NCI-H526 treated with DMSO at 0.1 percent for 48 hours (cell line): ENCODE data around the gene H3-3A.

Experiments used
- DNase-seq: peaks from one replicate; lab custom pipeline; 2025; lab: John Stamatoyannopoulos, UW

The H3-3A gene

GRCh38 chr1:226062558-226063223, at the start of gene H3-3A:
Gene H3-3A (plus strand): TSS chr1:226062716. CDS start chr1:226064352, 1,636 bp downstream.
- peak; percentile 75 for DNase-seq

GRCh38 chr1:226017070-226017469, 45.4 kb upstream of the H3-3A start:
- no peak for DNase-seq

DNA sequence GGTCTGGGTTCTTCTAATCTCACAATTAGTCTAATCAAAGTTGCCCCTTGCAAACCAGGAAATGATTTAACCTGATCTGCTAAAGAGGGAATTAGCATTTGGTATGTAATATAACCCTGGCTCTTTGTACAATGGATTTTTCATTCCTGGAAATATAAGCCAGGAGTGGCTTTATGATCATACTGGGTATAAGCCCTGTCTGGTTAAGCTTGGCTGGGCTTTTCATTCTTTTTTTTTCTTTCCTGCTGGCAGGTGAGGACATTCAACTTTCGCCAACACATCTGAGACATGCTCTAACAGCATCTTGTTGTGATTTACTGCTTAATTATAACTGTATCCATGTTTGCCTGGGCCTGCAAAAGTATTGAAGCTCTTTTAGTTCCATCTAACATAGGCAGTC, 42.9 kb upstream of the H3-3A start:
- DNase-seq: no peak

DNA sequence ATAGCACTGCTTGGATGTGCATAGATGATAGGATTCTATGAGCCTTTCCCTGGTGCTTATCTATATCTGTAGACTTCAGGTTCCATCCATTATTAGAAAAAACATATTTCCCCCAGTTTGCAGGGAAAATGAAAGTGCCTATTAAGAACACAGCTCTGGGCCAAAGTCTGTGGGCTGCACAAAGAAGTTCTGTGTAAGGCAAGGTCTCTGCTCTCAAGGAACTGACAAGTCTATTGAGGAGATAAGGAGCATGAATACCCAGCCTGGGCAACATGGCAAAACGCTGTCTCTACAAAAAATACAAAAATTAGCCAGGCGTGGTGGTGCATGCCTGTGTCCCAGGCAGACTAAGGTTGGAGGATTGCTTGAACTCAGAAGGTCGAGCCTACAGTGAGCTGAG, 41.1 kb upstream of the H3-3A start:
- DNase-seq: no peak

DNA sequence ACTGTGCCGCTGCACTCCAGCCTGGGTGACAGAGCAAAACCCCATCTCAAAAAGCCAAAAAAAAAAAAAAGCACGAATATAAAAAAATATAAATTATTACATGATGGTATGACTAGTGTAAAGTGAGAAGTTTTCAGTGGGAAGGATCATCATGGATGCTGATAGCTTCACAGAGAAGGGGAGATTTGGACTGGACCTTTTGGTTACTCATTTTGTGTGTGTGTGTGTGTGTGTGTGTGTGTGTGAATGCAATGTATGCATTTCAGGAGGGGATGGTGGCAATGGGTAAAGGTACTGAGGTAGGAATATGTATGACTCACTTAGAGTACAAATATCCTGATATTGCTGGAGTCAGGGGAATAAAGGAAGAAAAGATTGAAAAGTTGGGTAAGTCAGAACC, 40.7 kb upstream of the H3-3A start:
- DNase-seq: no peak

DNA sequence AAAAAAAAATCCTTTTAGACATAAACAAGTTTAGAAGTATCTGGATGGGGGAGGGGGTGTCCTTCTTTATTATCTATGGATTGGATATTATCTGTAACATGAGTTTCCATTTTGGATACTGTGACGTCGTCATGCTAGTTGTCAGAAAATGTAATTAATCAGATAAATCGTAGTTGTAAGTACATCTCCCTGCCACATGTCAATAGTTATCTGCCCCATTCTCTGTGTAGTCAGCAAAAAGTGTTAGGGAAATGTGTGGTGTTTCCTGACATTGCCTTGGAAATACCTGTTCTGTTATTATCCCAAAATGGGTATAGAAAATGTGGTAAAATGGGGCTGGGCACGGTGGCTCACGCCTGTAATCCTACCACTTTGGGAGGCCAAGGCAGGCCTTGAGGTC, 38.8 kb upstream of the H3-3A start:
- DNase-seq: no peak

GRCh38 chr1:226026833-226027232, 35.7 kb upstream of the H3-3A start:
- DNase-seq: no peak

DNA sequence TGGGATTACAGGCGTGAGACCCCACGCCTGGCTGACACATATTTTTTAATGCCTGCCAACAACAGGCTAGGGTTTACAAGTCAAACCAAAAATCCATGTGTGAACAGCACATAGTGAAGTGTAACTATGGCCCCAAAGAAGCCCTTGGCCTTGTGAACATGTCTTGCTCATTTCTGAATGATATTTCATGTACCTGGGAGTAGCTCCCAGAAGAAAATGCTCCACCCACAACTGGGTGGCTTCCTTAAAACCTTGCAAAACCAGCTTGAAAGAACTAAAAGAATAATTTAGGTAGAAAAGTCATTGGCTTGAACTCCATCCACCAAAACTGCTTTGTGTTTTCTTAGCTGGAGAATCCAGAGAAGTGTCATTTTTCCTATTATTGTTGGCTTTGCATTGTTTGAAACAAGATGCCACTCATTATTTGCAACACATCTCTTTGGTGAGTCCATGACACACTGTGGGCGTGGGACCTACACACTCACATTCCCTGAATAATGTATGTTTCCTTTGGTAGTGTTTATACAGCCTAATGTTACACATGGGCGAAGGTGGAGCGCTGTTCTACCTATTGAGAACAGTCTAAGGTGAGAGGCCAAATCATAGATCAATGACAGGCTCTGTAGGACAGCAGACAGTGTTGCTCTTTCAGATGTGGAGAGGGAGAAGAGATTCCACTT, 34.8 kb upstream of the H3-3A start:
- DNase-seq: no peak

- DNase-seq: no peak
Observed at GRCh38 chr1:226029093-226029496, 33.4 kb upstream of the H3-3A start.

DNA sequence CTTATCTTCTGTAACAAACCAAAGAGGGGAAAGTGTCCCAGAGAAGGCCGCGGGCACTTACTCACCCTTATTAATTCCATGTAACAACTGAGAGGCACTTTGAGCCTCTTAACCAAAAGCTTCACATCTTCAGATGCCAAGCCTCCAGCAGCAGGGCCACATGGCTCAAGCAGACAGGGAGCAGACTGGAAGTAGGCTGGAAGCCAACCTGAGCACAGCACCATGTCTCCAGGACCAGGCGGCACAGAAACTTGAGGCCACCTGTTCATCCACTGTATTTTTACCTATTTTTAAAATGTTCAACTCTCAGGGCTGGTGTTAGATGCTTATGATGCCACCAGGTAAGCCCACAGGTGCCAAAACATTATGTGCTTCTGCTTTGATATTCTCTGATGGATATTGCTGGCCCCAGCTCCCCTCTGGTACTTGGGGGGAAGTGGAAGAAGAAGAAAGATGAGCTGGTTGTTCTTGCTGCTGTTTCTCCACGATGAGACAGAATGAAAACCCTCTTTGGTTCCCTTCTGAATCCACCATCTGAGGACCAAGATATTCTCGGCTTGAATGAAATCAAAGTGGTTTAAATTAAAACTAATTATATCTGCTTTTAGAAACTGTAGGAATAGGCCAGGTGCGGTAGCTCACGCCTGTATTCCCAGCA, 32.8 kb upstream of the H3-3A start:
- DNase-seq: no peak

GRCh38 chr1:226033582-226033981, 28.9 kb upstream of the H3-3A start:
- DNase-seq: no peak

- DNase-seq: no peak
Observed at GRCh38 chr1:226033991-226034390, 28.5 kb upstream of the H3-3A start.

GRCh38 chr1:226034482-226034881, 28.0 kb upstream of the H3-3A start:
- no peak for DNase-seq

DNA sequence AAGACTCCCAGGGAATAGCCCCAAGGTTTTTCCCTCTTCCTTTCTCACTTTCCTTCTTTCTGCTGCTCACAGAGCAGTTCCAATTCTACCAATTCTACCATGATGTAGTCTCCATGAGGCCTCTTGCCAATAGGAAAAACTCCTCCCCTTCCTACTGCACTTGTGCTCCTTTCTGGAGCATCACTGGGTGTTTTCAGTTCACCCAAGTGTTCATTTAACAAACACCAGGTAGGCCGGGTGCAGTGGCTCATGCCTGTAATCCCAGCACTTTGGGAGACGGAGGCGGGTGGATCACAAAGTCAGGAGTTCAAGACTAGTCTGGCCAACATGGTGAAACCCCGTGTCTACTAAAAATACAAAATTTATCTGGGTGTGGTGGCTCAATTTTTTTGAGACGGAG, 26.6 kb upstream of the H3-3A start:
- no peak for DNase-seq

- DNase-seq: no peak
Observed at GRCh38 chr1:226038661-226039060, 23.9 kb upstream of the H3-3A start.

DNA sequence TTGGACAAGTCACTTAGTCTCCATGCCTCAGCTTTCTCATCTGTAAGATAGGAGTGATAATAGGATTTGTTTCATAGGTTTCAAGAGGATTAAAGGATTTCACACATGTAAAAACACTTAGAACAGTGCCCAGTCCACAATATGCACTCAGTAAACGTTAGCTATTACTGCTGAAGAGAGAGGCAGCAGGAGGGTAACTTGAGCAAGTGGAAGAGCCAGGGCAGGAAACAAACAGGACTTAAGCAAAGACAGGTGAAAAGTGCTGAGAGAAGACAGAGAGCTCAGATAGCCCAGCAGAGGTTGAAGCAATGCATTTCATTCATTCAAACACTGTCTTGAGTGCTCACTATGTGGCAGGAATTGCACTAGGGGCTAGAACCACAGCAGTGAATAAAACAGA, 21.1 kb upstream of the H3-3A start:
- no peak for DNase-seq

DNA sequence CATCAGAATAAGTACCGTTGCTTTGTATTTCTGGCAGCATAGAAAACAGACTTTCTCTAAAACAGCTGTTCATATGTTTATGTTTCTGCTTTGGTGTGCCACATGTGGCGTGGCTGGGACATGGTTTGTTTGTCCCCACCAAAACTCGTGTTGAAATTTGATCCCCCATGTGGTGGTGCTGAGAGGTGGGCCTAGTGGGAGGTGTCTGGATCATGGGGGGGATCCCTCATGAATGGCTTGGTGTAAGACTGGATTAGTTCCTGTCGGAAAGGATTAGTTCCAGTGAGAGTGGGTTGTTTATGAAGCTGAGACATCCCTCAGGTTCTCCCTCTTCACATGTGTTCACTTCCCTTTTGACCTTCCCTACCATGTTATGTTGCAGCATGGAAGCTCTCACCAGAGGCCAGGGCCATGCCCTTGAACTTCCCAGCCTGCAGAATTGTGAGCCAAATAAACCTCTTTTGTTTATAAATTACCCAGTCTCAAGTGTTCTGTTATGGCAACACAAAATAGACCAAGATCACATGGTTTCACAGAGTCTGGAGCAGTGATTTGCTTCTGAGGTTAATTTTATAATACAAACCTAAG, 17.9 kb upstream of the H3-3A start:
- DNase-seq: no peak

DNA sequence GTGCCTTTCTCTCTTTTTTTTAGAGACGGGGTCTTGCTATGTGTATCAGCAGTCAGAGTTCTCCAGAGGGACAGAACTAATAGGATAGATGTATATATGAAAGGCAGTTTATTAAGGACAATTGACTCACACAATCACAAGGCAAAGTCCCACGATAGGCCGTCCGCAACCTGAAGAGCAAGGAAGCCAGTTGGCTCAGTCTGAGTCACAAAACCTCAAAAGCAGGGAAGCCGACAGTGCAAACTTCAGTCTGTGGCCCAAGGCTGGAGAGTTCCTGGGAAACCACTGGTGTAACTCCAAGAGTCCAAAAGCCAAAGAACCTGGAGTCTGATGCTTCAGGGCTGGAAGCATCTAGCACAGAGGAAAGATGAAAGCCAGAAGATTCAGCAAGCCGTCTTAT, 16.3 kb upstream of the H3-3A start:
- DNase-seq: no peak

DNA sequence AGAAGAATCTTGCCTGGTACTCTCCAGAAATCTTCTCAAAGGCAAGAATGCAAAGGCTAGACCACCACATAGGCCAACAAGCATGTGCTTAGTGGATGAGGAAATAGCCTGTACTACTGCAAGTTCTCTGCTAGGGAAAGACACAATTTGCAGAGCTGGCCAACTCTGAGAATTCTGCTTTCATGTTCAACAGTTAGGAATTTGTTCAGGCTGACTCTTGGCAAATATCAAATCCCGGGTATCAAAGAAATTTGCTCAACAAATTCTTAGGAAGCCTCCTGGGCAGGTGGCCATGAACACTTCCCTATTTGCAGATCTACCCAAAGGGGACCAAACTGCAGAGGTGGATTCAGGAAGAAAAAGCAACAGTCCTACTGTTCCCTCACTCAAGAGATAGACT, 15.0 kb upstream of the H3-3A start:
- no peak for DNase-seq

DNA sequence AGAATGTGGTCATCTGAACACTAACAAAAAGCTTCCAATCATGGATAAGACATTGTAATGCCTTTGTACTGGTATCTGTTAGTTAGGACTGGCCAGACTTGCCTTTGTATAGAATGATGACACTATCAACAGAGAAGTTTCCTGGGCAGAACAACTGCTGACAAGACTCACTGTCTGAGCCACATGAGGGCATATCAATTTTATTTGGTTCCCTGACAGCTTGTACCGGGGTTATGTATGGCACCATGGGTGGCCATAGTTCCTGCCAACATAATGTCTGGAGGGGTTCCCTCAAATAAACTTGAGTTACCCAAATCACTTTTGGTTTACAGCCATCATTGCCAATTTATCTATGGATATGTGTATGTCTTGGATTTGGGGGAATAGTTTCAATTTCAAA, 13.6 kb upstream of the H3-3A start:
- no peak for DNase-seq

- DNase-seq: no peak
Observed at GRCh38 chr1:226050133-226050532, 12.4 kb upstream of the H3-3A start.

DNA sequence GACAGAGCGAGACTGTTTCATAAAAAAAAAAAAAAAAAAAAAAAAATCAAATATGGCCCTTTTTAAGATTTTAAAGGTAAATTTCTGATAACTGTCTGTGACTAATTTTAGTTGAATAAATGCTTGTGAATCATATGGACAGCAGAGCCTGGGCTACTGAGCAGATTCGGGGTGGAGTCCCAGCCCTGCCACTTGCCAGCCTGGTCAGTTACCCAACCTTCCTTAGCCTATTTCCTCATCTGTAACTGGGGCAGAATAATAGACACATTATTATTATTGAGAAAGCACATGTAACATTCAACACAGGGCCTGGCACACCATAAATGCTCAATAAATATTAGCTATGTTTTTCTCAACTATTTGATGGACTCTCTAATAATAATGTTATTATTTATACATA, 11.2 kb upstream of the H3-3A start:
- no peak for DNase-seq

DNA sequence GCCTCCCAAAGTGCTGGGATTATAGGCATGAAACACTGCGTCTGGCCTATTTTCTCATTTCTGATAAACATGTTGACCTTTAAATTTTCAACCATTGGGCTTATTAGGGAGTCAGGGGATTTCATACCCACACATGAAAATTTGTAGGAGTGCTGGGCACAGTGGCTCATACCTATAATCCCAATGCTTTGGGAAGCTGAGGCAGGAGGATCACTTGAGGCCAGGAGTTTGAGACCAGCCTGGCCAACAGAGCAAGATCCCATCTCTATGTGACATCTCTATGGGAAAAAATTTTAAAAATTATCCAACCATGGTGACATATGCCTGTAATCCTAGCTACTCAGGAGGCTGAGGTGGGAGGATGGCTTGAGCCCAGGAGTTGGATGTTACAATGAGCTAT, 10.5 kb upstream of the H3-3A start:
- no peak for DNase-seq
